Fibroblast of skin of back (primary cell): Measurements from ENCODE around the gene CKB.

Experiments
- DNase-seq: peaks from one replicate; pipeline ENCODE4 v3.0.0-alpha.2; 2013

Gene CKB

DNA sequence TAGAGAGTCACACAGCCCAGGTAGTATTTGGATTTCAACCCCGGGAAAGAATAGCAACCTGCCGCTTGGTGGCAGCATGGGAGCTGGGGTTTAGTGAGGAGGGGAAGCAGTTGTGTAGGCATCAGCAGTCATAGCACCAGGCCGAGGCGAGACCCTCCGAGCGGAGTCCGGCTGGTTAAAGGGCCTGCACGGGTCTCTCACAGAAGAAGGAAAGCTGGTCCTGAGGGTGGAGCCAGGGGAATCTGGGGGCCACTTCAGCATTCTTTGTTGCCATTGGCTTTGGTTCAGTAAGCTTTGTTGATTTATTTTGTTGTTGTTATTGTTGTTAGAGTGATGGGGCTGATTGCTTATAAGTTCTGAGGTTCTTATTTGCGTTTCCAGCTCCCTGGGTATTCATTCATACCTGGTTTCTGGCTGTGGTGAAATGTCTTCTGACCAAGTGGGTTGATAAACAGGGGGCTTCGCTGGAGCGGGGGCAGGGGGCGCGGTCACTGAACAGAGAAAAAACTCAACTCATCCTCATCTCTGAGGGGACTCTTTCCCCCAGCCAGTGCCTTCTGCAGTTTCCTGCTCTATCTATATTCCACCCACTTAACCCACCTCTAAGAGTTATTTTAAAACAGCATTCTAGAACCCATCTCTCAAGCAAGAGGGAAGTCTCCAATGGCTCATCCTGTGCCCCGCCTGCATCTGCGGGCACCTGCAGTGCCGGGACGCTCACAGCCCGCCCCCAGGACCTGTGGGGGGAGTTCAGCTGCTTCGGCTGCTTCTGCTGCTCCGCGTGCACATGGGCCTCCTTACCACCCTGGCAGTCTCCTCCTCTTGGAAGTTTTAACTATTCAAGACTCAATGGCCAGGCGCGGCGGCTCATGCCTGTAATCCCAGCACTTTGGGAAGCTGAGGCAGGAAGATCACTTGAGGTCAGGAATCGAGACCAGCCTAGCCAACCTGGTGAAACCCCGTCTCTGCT, 11.6 kb downstream of the CKB start:
- no peak for DNase-seq

DNA sequence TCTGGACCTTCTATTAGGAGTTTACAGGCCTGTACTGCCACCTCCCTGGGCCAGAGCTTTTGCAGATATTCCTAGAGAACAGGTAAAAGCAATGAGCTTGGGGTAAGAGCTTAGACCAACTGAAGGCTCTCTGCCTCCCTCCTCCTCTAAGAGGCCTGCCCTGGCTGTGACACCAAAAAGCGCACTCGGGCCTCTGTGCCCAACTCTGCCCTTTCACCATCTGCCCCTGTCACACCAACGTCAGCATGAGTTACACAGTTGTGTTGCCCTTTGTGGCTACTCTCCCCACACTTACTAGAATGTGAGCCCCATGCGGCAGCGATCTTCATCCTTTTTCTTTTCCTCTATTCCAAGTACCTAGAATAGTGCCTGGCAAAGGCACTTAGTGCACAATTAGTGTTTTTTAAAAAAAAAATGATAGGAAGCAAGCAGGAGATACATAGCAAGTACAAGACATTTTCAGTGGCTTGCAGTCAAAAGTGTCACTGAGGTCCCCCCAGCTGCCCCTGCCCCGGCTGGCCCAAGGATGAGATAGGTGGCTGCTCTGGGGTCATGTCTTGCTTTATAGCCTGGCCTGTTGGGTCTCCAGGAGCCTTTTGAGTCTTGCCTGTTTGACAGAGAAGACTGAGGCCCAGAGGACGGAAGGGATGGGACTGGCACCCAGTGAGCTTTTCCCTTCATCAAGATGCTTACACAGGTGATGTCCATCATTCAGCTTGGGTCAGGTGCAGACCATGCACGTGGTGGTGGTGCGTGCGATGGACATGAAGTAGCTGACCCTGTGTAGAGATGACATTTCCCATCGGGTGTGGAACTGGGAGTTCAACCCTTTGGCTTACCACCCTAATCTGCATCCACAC, 12.5 kb downstream of the CKB start:
- DNase-seq = no peak

DNA sequence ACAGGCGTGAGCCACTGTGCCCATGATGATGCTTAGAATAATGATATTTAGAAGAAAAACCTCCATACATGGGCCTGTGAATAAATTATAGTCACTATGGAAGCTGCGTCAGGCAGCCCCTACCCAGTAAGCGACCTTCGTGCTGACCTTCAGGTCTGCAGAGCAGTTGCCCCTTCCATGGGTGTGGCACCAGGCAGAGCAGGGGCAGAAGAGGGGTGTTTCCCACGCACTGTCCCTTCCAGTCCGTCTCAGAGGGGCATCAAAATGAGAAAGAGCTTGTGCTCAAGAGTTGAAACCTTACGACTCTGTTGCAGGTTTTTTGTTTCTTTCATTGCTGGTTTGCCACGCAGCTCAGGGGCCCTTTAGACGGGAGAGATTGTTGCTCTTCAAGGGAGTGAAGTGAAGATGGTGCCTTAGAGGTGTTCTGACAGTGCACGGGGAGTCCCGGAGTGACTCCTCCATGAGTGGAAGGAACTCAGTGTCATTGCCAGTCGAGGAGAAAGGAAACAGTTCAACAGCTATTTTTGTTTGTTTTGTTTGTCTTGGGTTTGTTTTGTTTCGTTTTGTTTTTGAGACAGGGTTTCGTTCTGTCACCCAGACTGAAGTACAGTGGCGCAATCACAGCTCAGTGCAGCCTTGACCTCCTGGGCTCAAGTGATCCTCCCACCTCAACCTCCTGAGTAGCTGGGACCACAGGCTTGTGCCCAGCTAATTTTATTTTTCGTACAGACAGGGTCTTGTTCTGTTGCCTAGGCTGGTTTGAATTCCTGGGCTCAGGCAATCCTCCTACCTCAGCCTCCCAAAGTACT, 13.9 kb downstream of the CKB start:
- DNase-seq = no peak

- DNase-seq = no peak
Measured at GRCh38 chr14:103507751-103508150, 14.9 kb downstream of the CKB start.

GRCh38 chr14:103504991-103505565, 17.6 kb downstream of the CKB start:
- no peak for DNase-seq

GRCh38 chr14:103503296-103503695, 19.3 kb downstream of the CKB start:
- DNase-seq = no peak

DNA sequence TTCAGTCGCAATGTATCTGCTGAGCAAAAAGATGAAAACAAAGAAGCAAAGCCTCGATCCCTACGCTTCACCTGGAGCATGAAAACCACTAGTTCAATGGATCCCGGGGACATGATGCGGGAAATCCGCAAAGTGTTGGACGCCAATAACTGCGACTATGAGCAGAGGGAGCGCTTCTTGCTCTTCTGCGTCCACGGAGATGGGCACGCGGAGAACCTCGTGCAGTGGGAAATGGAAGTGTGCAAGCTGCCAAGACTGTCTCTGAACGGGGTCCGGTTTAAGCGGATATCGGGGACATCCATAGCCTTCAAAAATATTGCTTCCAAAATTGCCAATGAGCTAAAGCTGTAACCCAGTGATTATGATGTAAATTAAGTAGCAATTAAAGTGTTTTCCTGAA, 19.8 kb downstream of the CKB start:
- DNase-seq = no peak

DNA sequence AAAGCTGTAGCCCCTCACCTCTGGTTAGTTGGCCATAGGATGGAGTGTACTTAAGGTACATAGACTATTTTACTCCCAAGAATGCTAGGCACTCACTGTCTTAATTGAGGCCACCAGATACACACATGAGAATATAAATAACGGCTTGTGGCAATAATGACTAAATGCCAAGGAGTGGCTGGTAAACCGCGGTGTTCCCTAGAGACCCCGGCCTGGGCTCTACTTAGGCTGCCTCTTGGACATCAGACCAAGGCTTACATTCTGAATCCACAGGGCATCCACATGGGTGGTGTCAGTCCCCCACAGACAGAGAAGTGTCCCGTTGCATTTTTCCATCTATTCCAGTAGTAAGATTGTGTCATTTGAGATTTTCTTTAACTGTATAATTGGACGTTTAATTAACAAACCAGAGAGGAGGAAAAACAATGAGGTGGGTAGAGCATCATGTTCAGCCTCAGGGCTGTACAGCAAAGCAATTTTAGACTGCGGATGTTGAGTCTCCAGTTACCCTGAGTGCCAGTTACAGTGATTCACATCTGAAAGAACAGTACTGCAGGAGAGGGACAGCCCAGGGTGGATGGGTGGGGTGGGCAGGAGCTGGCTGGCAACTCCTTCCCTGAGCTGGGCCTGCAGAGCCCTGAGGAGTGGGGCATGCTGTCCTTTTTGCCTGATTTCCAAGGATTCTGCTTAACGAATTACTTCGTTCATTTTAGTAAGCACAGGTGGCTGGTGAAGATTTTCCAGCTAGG, 20.5 kb downstream of the CKB start:
- DNase-seq = no peak

DNA sequence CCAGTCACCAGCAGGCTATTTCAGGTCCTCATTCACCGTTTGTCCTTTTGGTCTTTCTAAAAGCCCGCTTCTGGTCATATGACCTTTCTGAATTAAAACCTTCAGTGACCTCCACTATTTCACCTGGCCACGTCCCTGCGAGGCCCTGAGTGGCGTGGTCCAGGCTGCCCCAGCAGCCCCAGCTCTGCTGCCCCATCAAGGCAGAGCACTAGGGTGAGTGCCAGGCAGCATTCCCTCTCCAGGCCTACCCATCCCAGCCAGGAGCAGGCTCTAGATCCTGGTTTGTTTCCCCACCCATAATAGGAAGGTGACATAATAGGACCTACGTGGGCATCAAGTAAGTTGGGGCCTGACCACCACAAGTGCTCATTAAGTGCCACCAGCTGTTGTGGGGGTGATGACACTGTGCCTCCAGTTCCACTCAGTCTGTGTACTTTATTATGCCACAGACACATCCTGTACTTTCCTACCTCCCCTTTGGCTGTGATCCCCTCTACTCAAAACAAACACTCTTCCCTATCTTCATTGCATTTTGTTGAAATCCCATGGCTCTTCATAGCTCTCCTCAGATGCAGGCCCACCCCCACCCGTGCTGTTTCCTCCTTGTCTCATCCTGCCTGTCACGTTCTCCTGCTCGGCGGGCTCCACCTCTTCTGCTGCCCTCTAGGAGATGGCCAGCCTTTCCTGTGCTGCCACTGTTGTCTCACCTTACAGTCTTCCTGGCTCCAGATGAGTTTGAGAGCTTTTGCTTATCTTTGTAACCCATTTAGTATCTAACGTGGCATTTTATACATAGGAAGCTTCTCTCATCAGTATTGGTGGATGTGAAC, 21.4 kb downstream of the CKB start:
- DNase-seq = no peak

DNA sequence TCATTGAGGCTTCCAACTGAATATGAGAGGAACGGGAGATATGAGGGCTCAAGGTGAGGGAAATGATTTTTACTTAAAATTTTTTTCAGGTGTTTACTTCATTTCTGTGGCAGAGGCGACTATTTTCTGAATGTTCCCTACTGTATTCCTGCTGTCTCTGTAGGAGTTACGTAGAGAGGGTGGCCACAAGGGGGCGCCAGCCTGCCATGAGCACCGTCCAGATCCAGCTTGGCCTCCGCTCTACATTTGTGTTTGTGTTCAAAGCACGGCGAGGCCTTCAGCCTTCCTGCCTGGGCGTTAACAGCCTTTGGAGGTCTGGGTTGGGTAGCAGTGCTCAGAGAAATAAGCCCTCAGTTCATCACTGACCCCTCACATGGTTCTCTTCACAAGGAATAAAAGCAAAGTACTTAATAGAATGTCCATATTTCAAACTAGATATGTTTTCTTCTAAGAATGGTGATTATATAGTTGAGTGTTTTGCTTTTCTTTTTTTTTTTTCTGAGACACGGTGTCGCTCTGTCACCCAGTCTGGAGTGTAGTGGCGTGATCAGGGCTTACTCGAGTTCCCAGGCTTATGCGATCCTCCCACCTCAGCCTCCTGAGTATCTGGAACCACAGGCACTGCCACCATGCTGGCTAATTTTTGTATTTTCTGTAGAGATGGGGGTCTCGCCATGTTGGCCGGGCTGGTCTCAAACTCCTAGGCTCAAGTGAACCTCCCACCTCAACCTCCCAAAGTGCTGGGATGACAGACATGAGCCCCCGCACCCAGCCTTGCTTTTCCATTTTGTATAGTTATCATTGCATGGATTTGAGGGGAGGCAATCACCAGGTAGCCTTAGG, 22.3 kb downstream of the CKB start:
- peak; percentile 75 for DNase-seq

DNA sequence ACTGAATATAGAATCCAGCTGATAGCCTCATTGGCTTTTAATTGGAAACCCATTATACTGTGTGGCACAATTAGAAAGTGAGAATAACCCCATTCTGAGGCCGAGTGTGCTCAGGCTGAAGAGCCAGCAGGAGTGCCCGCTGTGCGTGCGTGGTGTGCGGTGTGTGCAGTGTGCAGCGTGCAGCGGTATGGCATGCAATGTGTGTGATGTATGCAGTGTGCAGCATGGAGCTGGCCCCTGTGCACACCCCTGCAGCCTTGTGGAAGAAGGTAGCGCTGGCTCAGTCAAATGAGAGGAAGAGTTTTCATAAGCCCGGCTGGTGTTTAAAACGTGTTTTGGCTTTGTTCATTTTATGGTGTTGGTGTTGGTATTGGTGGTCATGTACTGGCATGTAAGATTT, 22.9 kb downstream of the CKB start:
- no peak for DNase-seq

- DNase-seq = no peak
Measured at GRCh38 chr14:103496776-103497175, 25.9 kb downstream of the CKB start.

- DNase-seq = no peak
Measured at GRCh38 chr14:103495854-103496253, 26.8 kb downstream of the CKB start.

DNA sequence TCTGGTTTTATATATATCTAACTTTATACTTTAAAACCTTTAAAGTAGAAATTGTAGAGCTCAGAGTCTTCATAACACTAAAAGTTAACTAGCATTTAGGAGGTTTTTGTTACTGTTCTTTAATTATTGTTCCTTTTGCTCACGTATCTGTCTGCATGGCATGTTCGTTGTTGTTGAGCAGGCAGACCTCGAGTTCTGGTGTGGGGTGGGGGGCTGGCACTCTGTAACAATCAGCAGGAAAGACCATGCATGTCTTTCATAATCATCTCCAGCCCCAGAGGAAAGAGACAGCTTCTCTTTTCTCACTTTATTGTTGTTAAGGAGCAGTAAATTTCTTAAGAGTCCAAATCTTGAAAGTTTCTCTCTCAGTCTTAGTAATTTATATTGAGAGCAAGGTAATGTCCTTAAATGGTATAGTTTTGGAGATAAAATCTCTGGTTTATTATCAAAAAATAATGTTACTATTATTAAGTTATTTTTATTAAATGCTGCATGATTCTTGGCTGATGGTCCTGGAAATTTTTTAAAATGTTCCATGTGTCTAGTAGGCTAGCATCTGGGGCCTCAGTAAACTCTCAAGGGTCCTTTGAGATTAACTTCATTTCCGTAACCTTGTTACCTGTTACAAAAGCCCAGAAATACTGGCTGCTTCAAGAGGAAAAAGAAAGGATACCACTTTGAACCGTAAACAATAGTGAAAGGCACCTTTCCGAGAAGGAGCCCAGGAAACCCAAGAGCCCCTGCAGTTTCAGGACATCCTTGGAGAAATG, 30.3 kb downstream of the CKB start:
- DNase-seq = no peak

DNA sequence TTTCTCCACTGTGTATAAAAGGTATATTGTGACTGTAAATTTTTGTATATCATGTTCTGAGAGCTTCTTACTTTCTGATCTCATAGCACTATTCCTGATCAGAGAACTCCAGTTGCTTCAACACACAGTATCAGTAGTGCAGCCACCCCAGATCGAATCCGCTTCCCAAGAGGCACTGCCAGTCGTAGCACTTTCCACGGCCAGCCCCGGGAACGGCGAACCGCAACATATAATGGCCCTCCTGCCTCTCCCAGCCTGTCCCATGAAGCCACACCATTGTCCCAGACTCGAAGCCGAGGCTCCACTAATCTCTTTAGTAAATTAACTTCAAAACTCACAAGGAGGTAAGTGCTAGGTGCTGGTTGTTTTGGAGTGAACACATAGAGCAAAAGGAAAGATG, 30.9 kb downstream of the CKB start:
- DNase-seq = no peak

- DNase-seq = peak; percentile 72
Measured at GRCh38 chr14:103489621-103490020, 33.0 kb downstream of the CKB start.

DNA sequence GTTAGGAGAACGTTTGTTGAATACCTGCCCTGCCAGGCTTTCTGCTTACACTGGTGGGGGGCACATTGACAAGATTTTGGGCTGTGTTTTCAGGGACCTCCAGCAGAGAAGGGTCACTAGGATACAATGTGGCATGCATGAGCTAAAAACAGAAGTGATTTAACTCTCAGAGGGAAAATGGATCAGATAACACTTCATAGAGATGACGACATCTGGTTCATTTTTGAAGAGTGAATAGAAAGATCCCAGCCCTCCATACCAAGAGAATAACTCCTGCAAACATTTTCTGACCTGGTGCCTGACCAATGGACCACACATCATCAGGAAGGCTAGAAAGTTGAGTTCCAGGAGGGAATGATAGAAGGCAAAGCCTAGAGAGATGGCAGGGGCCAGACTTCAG, 33.7 kb downstream of the CKB start:
- DNase-seq = peak; percentile 78

GRCh38 chr14:103488071-103488470, 34.6 kb downstream of the CKB start:
- DNase-seq = no peak

DNA sequence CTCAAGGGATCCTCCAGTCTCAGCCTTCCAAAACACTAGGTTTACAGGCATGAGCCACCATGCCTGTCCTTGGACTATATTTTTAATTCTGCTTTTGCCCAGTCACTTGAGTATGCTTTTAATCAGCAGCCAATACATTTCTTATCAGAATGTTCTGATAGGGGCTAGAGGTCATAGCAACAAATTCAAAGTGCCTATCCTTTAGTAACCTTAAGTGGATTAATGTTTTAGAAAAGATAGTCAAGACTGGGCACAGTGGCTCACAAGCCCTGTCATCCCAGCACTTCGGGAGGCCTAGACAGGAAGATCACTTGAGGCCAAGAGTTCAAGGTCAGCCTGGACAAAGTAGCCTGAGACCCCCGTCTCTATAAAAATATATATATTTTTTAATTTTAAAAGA, 37.1 kb downstream of the CKB start:
- DNase-seq = no peak
